CD14-positive monocyte (primary cell): ENCODE results near the gene PIGBOS1. TPM values are rescaled to one million over a fixed set of nuclear protein-coding genes. Genes with fewer than 3 reads are reported as not detected.
"Not testable (repeated sequence)": the region's sequence is repeated elsewhere in the genome, so short reads cannot be mapped to it uniquely, and the experiment has no call there.

Experiments used
- DNase-seq, 3 donors: peaks; one replicate each; pipeline ENCODE4 v3.0.0-alpha.2; 2011 to 2022
- H2AFZ ChIP-seq: 2 replicates; pipeline ENCODE4 v1.6.0; 2012; ENCODE audit warnings: mild to moderate bottlenecking, low read depth, low read length, inconsistent platforms; ENCODE audit not compliant: insufficient read depth, poor library complexity, severe bottlenecking
- H3K27ac ChIP-seq, 2 donors: 1 replicate in 1 of 2; 2 replicates in 1 of 2; pipeline ENCODE4 v1.5.1; 2012 to 2013; ENCODE audit warnings: low read length in 2 of 2, control low read depth in 1 of 2, inconsistent platforms in 1 of 2, low read depth in 1 of 2, mild to moderate bottlenecking in 1 of 2
- H3K27me3 ChIP-seq, 2 donors: one replicate each; pipeline versions ENCODE4 v1.6.0 to v1.6.1; 2011 to 2013; ENCODE audit warnings: low read length in 2 of 2; ENCODE audit not compliant: control insufficient read depth in 2 of 2, insufficient read depth in 2 of 2
- H3K36me3 ChIP-seq, 2 donors: replicated peaks in 1 of 2; 1 replicate in 1 of 2; 2 replicates in 1 of 2; pipeline versions ENCODE4 v1.5.1 to v1.6.1; 2012 to 2013; ENCODE audit warnings: low read length in 2 of 2, control low read depth in 1 of 2, inconsistent platforms in 1 of 2, mild to moderate bottlenecking in 1 of 2; ENCODE audit not compliant: insufficient read depth in 2 of 2, control insufficient read depth in 1 of 2
- H3K4me1 ChIP-seq, 2 donors: 1 replicate in 1 of 2; 2 replicates in 1 of 2; pipeline versions ENCODE4 v1.5.1 to v1.6.1; 2012 to 2013; ENCODE audit warnings: low read length in 2 of 2, control low read depth in 1 of 2, inconsistent platforms in 1 of 2, mild to moderate bottlenecking in 1 of 2, moderate library complexity in 1 of 2; ENCODE audit not compliant: insufficient read depth in 2 of 2, control insufficient read depth in 1 of 2
- H3K4me2 ChIP-seq: replicated peaks from 2 replicates; pipeline ENCODE3; 2012; ENCODE audit warnings: low read length, moderate library complexity, mild to moderate bottlenecking; ENCODE audit not compliant: poor library complexity, severe bottlenecking; ENCODE audit errors: extremely low read depth
- H3K4me3 ChIP-seq, 3 experiments: fragments of 200-600 bp in 1 of 3; sonication (generic) in 1 of 3; replicated peaks in 1 of 3; 1 replicate in 2 of 3; 2 replicates in 1 of 3; pipeline ENCODE4 v1.5.1; 2011 to 2013; ENCODE audit warnings: low read length in 3 of 3, mild to moderate bottlenecking in 3 of 3, control low read depth in 2 of 3, low read depth in 2 of 3, inconsistent platforms in 1 of 3, moderate library complexity in 1 of 3
- H3K79me2 ChIP-seq: 2 replicates; pipeline ENCODE4 v1.6.0; 2012; ENCODE audit warnings: mild to moderate bottlenecking, control low read depth, inconsistent platforms, low read length, moderate library complexity; ENCODE audit not compliant: insufficient read depth
- H3K9ac ChIP-seq: 2 replicates; pipeline ENCODE4 v1.6.0; 2017; ENCODE audit warnings: low read length, mild to moderate bottlenecking; ENCODE audit not compliant: insufficient read depth, poor library complexity, severe bottlenecking
- H3K9me3 ChIP-seq, 2 donors: replicated peaks in 1 of 2; 1 replicate in 1 of 2; 2 replicates in 1 of 2; pipeline versions ENCODE4 v1.5.1 to v1.6.1; 2012 to 2013; ENCODE audit warnings: low read length in 2 of 2, control low read depth in 1 of 2; ENCODE audit not compliant: control insufficient read depth in 1 of 2, insufficient read depth in 1 of 2
- H4K20me1 ChIP-seq: 2 replicates; pipeline ENCODE4 v1.6.0; 2012; ENCODE audit warnings: mild to moderate bottlenecking, low read length, control low read depth, moderate library complexity; ENCODE audit not compliant: insufficient read depth
- H3K27ac Mint-ChIP-seq, 7 donors: one replicate each; pipeline ENCODE4 v1.8.0; 2020; ENCODE audit warnings: mild to moderate bottlenecking in 7 of 7, mixed read lengths in 7 of 7, moderate library complexity in 6 of 7, inconsistent platforms in 2 of 7
- H3K27me3 Mint-ChIP-seq, 3 donors: one replicate each; pipeline ENCODE4 v1.8.0; 2021 to 2022; ENCODE audit warnings: low read depth in 3 of 3, mild to moderate bottlenecking in 3 of 3, mixed read lengths in 3 of 3, moderate library complexity in 3 of 3, inconsistent platforms in 1 of 3
- H3K36me3 Mint-ChIP-seq, 2 donors: one replicate each; pipeline ENCODE4 v1.8.0; 2020; ENCODE audit warnings: mixed read lengths in 2 of 2, inconsistent platforms in 1 of 2, mild to moderate bottlenecking in 1 of 2
- H3K4me1 Mint-ChIP-seq: one replicate; pipeline ENCODE4 v1.8.0; 2020; ENCODE audit warnings: mild to moderate bottlenecking, mixed read lengths
- H3K4me3 Mint-ChIP-seq, 2 donors: one replicate each; pipeline ENCODE4 v1.8.0; 2020; ENCODE audit warnings: mild to moderate bottlenecking in 2 of 2, mixed read lengths in 2 of 2, moderate library complexity in 1 of 2
- H3K9me3 Mint-ChIP-seq, 7 donors: one replicate each; pipeline ENCODE4 v1.8.0; 2020 to 2022; ENCODE audit warnings: mixed read lengths in 7 of 7, mild to moderate bottlenecking in 6 of 7, moderate library complexity in 6 of 7, inconsistent platforms in 2 of 7
- CTCF ChIP-seq: fragments of 200-600 bp; IDR thresholded peaks from one replicate; pipeline ENCODE4 v1.8.0; 2022; ENCODE audit warnings: antibody characterized with exemption, mild to moderate bottlenecking
- WGBS: methylation state at CpG from one replicate; pipeline ENCODE4 v1.1.5; 2013; ENCODE audit warnings: missing lambda C conversion rate; ENCODE audit not compliant: insufficient coverage; 5-methylcytosine and 5-hydroxymethylcytosine counted together
- intact Hi-C, 2 donors: fragments of 100-400 bp; cut with micrococcal nuclease; formaldehyde crosslinking; loops; one replicate each; pipeline versions ENCODE4 v1.15.0 to v1.15.1; 2023
- polyA plus RNA-seq, 3 donors: library from polyadenylated mRNA; depleted of rRNA in 1 of 3; unstranded in 2 of 3; stranded (reverse) in 1 of 3; fragments of 300-500 nt in 2 of 3; fragments of >200 nt in 1 of 3; fragmentation: Illumina TruSeq in 2 of 3; gene quantifications; 1 replicate in 2 of 3; 2 replicates in 1 of 3; pipeline ENCODE4 v1.2.3, GENCODE V29; 2012 to 2021

The PIGBOS1 gene
- polyA plus RNA-seq, 3 donors = 29.4 to 69.7 (median 67.3) TPM

GRCh38 chr15:55282284-55282833 is 36.6 kb downstream of the PIGBOS1 start:
- DNase-seq = peak; percentile 63 to 83 (median 82)
- peak overlapping the region; percentile 76 to 84 for H3K4me3 Mint-ChIP-seq
- H3K4me1 Mint-ChIP-seq = peaks cover 96% of the 10 kb centered on the region
- H3K36me3 ChIP-seq = no peaks in the 10 kb centered on the region
- WGBS = 2% methylated on average over 4 of the region's 5 CpGs
- H4K20me1 ChIP-seq = peaks cover 24% of the 10 kb centered on the region
- H3K9me3 ChIP-seq = no peaks in the 10 kb centered on the region
- H3K4me1 ChIP-seq = peaks cover 92 to 97% of the 10 kb centered on the region in 2 donors
- H2AFZ ChIP-seq = no peak overlapping the region
- intact Hi-C loops = loop anchor here in 1 of 2 donors (2.0 kb wide), 1 partner anchor 16 kb away; no protein-coding TSS in a partner anchor
- peak overlapping the region; percentile 91 to 99 (median 97) for H3K27ac Mint-ChIP-seq
- no peaks in the 10 kb centered on the region for H3K27me3 ChIP-seq
- peak overlapping the region; percentile 84 to 89 for H3K27ac ChIP-seq
- no peaks in the 10 kb centered on the region for H3K27me3 Mint-ChIP-seq
- no peaks in the 10 kb centered on the region for H3K9me3 Mint-ChIP-seq
- peaks cover 98% of the 10 kb centered on the region for H3K79me2 ChIP-seq
- peak overlapping the region; percentile 76 for H3K4me2 ChIP-seq
- TF ChIP-seq CTCF = no peak
- H3K9ac ChIP-seq = peak overlapping the region; percentile 49
- H3K4me3 ChIP-seq = peak overlapping the region; percentile 5 to 65 (median 49)
- peaks cover 33 to 38% of the 10 kb centered on the region in 2 donors for H3K36me3 Mint-ChIP-seq

- H3K4me2 ChIP-seq = peak overlapping the region; percentile 76
- no peaks in the 10 kb centered on the region for H3K9me3 Mint-ChIP-seq
- H3K27ac Mint-ChIP-seq = peak overlapping the region; percentile 91 to 99 (median 97)
- no peaks in the 10 kb centered on the region for H3K9me3 ChIP-seq
- no peak overlapping the region for H2AFZ ChIP-seq
- peak overlapping the region; percentile 84 to 89 for H3K27ac ChIP-seq
- H3K4me3 Mint-ChIP-seq = no peak overlapping the region
- H3K79me2 ChIP-seq = peaks cover 98% of the 10 kb centered on the region
- DNase-seq = peak in 1 of 3 donors; percentile 44
- no peak for TF ChIP-seq CTCF
- H3K27me3 ChIP-seq = no peaks in the 10 kb centered on the region
- H3K36me3 Mint-ChIP-seq = peaks cover 32 to 36% of the 10 kb centered on the region in 2 donors
- H3K4me1 Mint-ChIP-seq = peaks cover 96% of the 10 kb centered on the region
- no peaks in the 10 kb centered on the region for H3K36me3 ChIP-seq
- no peaks in the 10 kb centered on the region for H3K27me3 Mint-ChIP-seq
- peak overlapping the region in 1 of 3 experiments; percentile 65 for H3K4me3 ChIP-seq
- peaks cover 93 to 97% of the 10 kb centered on the region in 2 donors for H3K4me1 ChIP-seq
- peaks cover 29% of the 10 kb centered on the region for H4K20me1 ChIP-seq
- intact Hi-C loops = loop anchor here in 1 of 2 donors (2.0 kb wide), 1 partner anchor 15 kb away; no protein-coding TSS in a partner anchor
- peak overlapping the region; percentile 5 for H3K9ac ChIP-seq
Observed at GRCh38 chr15:55281517-55282228, 37.2 kb downstream of the PIGBOS1 start.

- H3K4me3 ChIP-seq, H3K27me3 ChIP-seq, H3K36me3 ChIP-seq, H3K4me2 ChIP-seq, H3K27me3 Mint-ChIP-seq, H2AFZ ChIP-seq, H3K9ac ChIP-seq, intact Hi-C loops, H3K4me3 Mint-ChIP-seq, H3K9me3 ChIP-seq, H3K9me3 Mint-ChIP-seq: not testable (repeated sequence)
- peak overlapping the region; percentile 40 to 97 (median 91) for H3K27ac Mint-ChIP-seq
- H3K27ac ChIP-seq = peak overlapping the region in 1 of 2 donors; percentile 89
- peaks cover 92% of the 10 kb centered on the region for H3K4me1 Mint-ChIP-seq
- peaks cover 24 to 32% of the 10 kb centered on the region in 2 donors for H3K36me3 Mint-ChIP-seq
- peaks cover 29% of the 10 kb centered on the region for H4K20me1 ChIP-seq
- no CpG with 5 or more reads among the region's 2 CpGs for WGBS
- DNase-seq = peak in 1 of 3 donors; percentile 56
- peaks cover 88 to 97% of the 10 kb centered on the region in 2 donors for H3K4me1 ChIP-seq
- peaks cover 98% of the 10 kb centered on the region for H3K79me2 ChIP-seq
Observed at GRCh38 chr15:55280589-55280988, 38.3 kb downstream of the PIGBOS1 start.
